SU-DHL-6 (cell line): ENCODE results near the gene CCDC187.

Experiments used
- H2AFZ ChIP-seq: fragments of 200-600 bp; sonication (generic); 2 replicates; pipeline ENCODE4 v1.6.1; 2014; ENCODE audit warnings: low read depth, mild to moderate bottlenecking, moderate library complexity, mixed read lengths, antibody characterized with exemption, low read length; ENCODE audit not compliant: severe bottlenecking
- H3F3A ChIP-seq: fragments of 200-600 bp; shearing (Covaris generic); 2 replicates; pipeline ENCODE4 v1.6.0; 2016; ENCODE audit warnings: antibody characterized with exemption, mild to moderate bottlenecking; ENCODE audit not compliant: insufficient read depth
- H3K27ac ChIP-seq: fragments of 200-600 bp; sonication (generic); 2 replicates; pipeline ENCODE4 v1.5.1; 2016; ENCODE audit warnings: low read depth, mild to moderate bottlenecking, low read length, moderate library complexity, mixed read lengths
- H3K27me3 ChIP-seq: fragments of 200-600 bp; sonication (generic), shearing (Covaris generic); 2 replicates; pipeline ENCODE4 v1.6.0; 2014; ENCODE audit warnings: mild to moderate bottlenecking, low read length
- H3K36me3 ChIP-seq: fragments of 200-600 bp; sonication (generic); 2 replicates; pipeline ENCODE4 v1.6.1; 2014; ENCODE audit warnings: mild to moderate bottlenecking, low read length, mixed read lengths
- H3K4me2 ChIP-seq: fragments of 300-600, 200-600 bp; shearing (Covaris generic), sonication (generic); 2 replicates; pipeline ENCODE4 v1.6.0; 2014; ENCODE audit warnings: low read length, low read depth, mild to moderate bottlenecking; ENCODE audit not compliant: poor library complexity, severe bottlenecking
- H3K4me3 ChIP-seq: fragments of 200-600 bp; sonication (generic); 2 replicates; pipeline ENCODE4 v1.5.1; 2014; ENCODE audit warnings: antibody characterized with exemption, low read length, mild to moderate bottlenecking, mixed read lengths; ENCODE audit not compliant: insufficient read depth, poor library complexity, severe bottlenecking
- H3K79me2 ChIP-seq: fragments of 200-600 bp; sonication (generic); 2 replicates; pipeline ENCODE4 v1.6.1; 2014; ENCODE audit warnings: mild to moderate bottlenecking, low read length, moderate library complexity; ENCODE audit not compliant: insufficient read depth
- H3K9ac ChIP-seq: fragments of 200-600 bp; sonication (generic); 2 replicates; pipeline ENCODE4 v1.7.0; 2014; ENCODE audit warnings: mild to moderate bottlenecking, low read length
- H3K9me2 ChIP-seq: fragments of 200-600 bp; sonication (generic); replicated peaks from 2 replicates; pipeline ENCODE4 v1.6.1; 2014; ENCODE audit warnings: low read length; ENCODE audit not compliant: insufficient read depth
- H3K9me3 ChIP-seq: fragments of 200-600 bp; sonication (generic); 2 replicates; pipeline ENCODE4 v1.6.1; 2014; ENCODE audit warnings: low read length, mixed read lengths; ENCODE audit not compliant: insufficient read depth
- H4K20me1 ChIP-seq: fragments of 200-600 bp; sonication (generic); 2 replicates; pipeline ENCODE4 v1.6.1; 2014; ENCODE audit warnings: low read depth, mild to moderate bottlenecking, antibody characterized with exemption, low read length, moderate library complexity, mixed read lengths
- CTCF ChIP-seq: fragments of 200-600 bp; sonication (generic); IDR thresholded peaks from one replicate; pipeline ENCODE4 v1.5.1; 2017; ENCODE audit warnings: antibody characterized with exemption, mild to moderate bottlenecking, low read length, moderate library complexity; ENCODE audit not compliant: insufficient read depth, poor library complexity, severe bottlenecking
- EZH2phosphoT487 ChIP-seq: fragments of 200-600 bp; sonication (generic), shearing (Covaris generic); conservative IDR thresholded peaks from 2 replicates; pipeline ENCODE4 v1.6.1; 2018; ENCODE audit warnings: mild to moderate bottlenecking, antibody characterized with exemption, low read length, moderate library complexity, mixed read lengths

Gene CCDC187

GRCh38 chr9:136307215-136307750 is 3.4 kb upstream of the CCDC187 start:
- Histone ChIP-seq H3K79me2 (no peaks in the 10 kb centered on the region), H3K36me3 (no peaks in the 10 kb centered on the region), H3K27me3 (no peaks in the 10 kb centered on the region), H3K4me3 (no peak overlapping the region), H3K4me2 (no peak overlapping the region), H3F3A (0 out of 2 replicates have a peak, but pooled peaks cover 6% of the 10 kb centered on the region), H3K27ac (no peak overlapping the region), H2AFZ (no peak overlapping the region), H3K9me2 (no peaks in the 10 kb centered on the region), H3K9me3 (peaks cover 14% of the 10 kb centered on the region; the same call in 1 of the 2 replicates), H3K9ac (no peak overlapping the region), H4K20me1 (no peaks in the 10 kb centered on the region)
- TF ChIP-seq EZH2phosphoT487 (no peak), CTCF (no peak)

- no peak overlapping the region for H2AFZ ChIP-seq
- H4K20me1 ChIP-seq: no peaks in the 10 kb centered on the region
- no peaks in the 10 kb centered on the region for H3K36me3 ChIP-seq
- H3K4me2 ChIP-seq: no peak overlapping the region
- no peak overlapping the region for H3K9ac ChIP-seq
- H3K27ac ChIP-seq: no peak overlapping the region
- H3K9me2 ChIP-seq: no peaks in the 10 kb centered on the region
- peaks cover 14% of the 10 kb centered on the region; the same call in 1 of the 2 replicates for H3K9me3 ChIP-seq
- no peak overlapping the region for H3K4me3 ChIP-seq
- no peaks in the 10 kb centered on the region for H3K27me3 ChIP-seq
- no peak for TF ChIP-seq CTCF
- no peak for TF ChIP-seq EZH2phosphoT487
- 0 out of 2 replicates have a peak, but pooled peaks cover 6% of the 10 kb centered on the region for H3F3A ChIP-seq
- H3K79me2 ChIP-seq: no peaks in the 10 kb centered on the region
Observed at GRCh38 chr9:136306211-136307208, 2.6 kb upstream of the CCDC187 start.

GRCh38 chr9:136305804-136306203 is 1.9 kb upstream of the CCDC187 start:
- H4K20me1 ChIP-seq: no peaks in the 10 kb centered on the region
- no peaks in the 10 kb centered on the region for H3K79me2 ChIP-seq
- H2AFZ ChIP-seq: no peak overlapping the region
- H3K27me3 ChIP-seq: no peaks in the 10 kb centered on the region
- 0 out of 2 replicates have a peak, but pooled peaks cover 6% of the 10 kb centered on the region for H3F3A ChIP-seq
- no peak overlapping the region for H3K4me2 ChIP-seq
- TF ChIP-seq CTCF (no peak), EZH2phosphoT487 (no peak)
- peaks cover 14% of the 10 kb centered on the region; the same call in 1 of the 2 replicates for H3K9me3 ChIP-seq
- no peak overlapping the region for H3K4me3 ChIP-seq
- H3K27ac ChIP-seq: no peak overlapping the region
- no peak overlapping the region for H3K9ac ChIP-seq
- H3K9me2 ChIP-seq: no peaks in the 10 kb centered on the region
- no peaks in the 10 kb centered on the region for H3K36me3 ChIP-seq
